Activated T-cell treated with anti-CD3 and anti-CD28 coated beads, Interleukin-2, amount 50 U/mL, for 4 hours (primary cell): ENCODE measurements around the gene CHKB. TPM values are rescaled to one million over a fixed set of nuclear protein-coding genes. Genes with fewer than 3 reads are reported as not detected.

Experiments
- ATAC-seq, 2 donors: fragments of 200-7000 bp; cut with Tn5 transposase; one replicate each; pipeline ENCODE4 v1.10.0; 2021
- DNase-seq: peaks from one replicate; pipeline ENCODE4 v3.0.0-alpha.2; 2020
- H3K27me3 Mint-ChIP-seq: one replicate; pipeline ENCODE4 v1.8.0; 2021; ENCODE audit warnings: low read depth, mixed read lengths
- H3K36me3 Mint-ChIP-seq: one replicate; pipeline ENCODE4 v1.8.0; 2022; ENCODE audit warnings: mixed read lengths; ENCODE audit not compliant: insufficient read depth
- H3K4me1 Mint-ChIP-seq: one replicate; pipeline ENCODE4 v1.8.0; 2021; ENCODE audit warnings: low read depth, mixed read lengths
- H3K4me3 Mint-ChIP-seq: one replicate; pipeline ENCODE4 v1.8.0; 2021; ENCODE audit warnings: mild to moderate bottlenecking, moderate library complexity, mixed read lengths
- H3K9me3 Mint-ChIP-seq: one replicate; pipeline ENCODE4 v1.8.0; 2021; ENCODE audit warnings: mixed read lengths
- total RNA-seq, 3 donors: library from RNA; stranded (reverse); gene quantifications; one replicate each; pipeline ENCODE4 v1.2.1, GENCODE V29; 2021

CHKB gene
- total RNA-seq, 3 donors from 2014 or later = 56.1 to 63.2 (median 60.7) TPM

GRCh38 chr22:50576806-50577696, 5.6 kb downstream of the CHKB start:
- Mint-ChIP-seq H3K9me3 (no peaks in the 10 kb centered on the region), H3K4me1 (peaks cover 17% of the 10 kb centered on the region), H3K4me3 (no peak overlapping the region), H3K36me3 (peaks cover 5% of the 10 kb centered on the region), H3K27me3 (no peaks in the 10 kb centered on the region)
- DNase-seq (no peak), ATAC-seq (no peak)

- DNase-seq (no peak), ATAC-seq (no peak)
- no peaks in the 10 kb centered on the region for H3K9me3 Mint-ChIP-seq
- peaks cover 5% of the 10 kb centered on the region for H3K36me3 Mint-ChIP-seq
- no peak overlapping the region for H3K4me3 Mint-ChIP-seq
- H3K4me1 Mint-ChIP-seq = peaks cover 13% of the 10 kb centered on the region
- no peaks in the 10 kb centered on the region for H3K27me3 Mint-ChIP-seq
These were observed 6.6 kb downstream of the CHKB start for GRCh38 chr22:50576070-50576469.

- Mint-ChIP-seq H3K4me1 (peaks cover 11% of the 10 kb centered on the region), H3K4me3 (no peak overlapping the region), H3K36me3 (peaks cover 8% of the 10 kb centered on the region), H3K27me3 (no peaks in the 10 kb centered on the region), H3K9me3 (no peaks in the 10 kb centered on the region)
- DNase-seq = no peak
- no peak for ATAC-seq
These were observed 7.2 kb downstream of the CHKB start for GRCh38 chr22:50575426-50575941.

GRCh38 chr22:50574383-50574755, 8.3 kb downstream of the CHKB start:
- H3K4me1 Mint-ChIP-seq = peaks cover 7% of the 10 kb centered on the region
- peaks cover 6% of the 10 kb centered on the region for H3K36me3 Mint-ChIP-seq
- ATAC-seq (no peak), DNase-seq (no peak)
- H3K27me3 Mint-ChIP-seq = no peaks in the 10 kb centered on the region
- H3K9me3 Mint-ChIP-seq = no peaks in the 10 kb centered on the region
- no peak overlapping the region for H3K4me3 Mint-ChIP-seq

- H3K4me3 Mint-ChIP-seq = no peak overlapping the region
- H3K27me3 Mint-ChIP-seq = no peaks in the 10 kb centered on the region
- DNase-seq = no peak
- peaks cover 8% of the 10 kb centered on the region for H3K36me3 Mint-ChIP-seq
- peaks cover 7% of the 10 kb centered on the region for H3K4me1 Mint-ChIP-seq
- H3K9me3 Mint-ChIP-seq = no peaks in the 10 kb centered on the region
- no peak for ATAC-seq
These were observed 8.9 kb downstream of the CHKB start for GRCh38 chr22:50573491-50574382.

- peaks cover 7% of the 10 kb centered on the region for H3K4me1 Mint-ChIP-seq
- H3K9me3 Mint-ChIP-seq = no peaks in the 10 kb centered on the region
- no peaks in the 10 kb centered on the region for H3K27me3 Mint-ChIP-seq
- peaks cover 8% of the 10 kb centered on the region for H3K36me3 Mint-ChIP-seq
- no peak for DNase-seq
- no peak overlapping the region for H3K4me3 Mint-ChIP-seq
- no peak for ATAC-seq
These were observed 9.7 kb downstream of the CHKB start for GRCh38 chr22:50572965-50573364.

GRCh38 chr22:50571264-50572175, 11.1 kb downstream of the CHKB start:
- no peak for ATAC-seq
- H3K4me1 Mint-ChIP-seq = no peaks in the 10 kb centered on the region

GRCh38 chr22:50570861-50571260, 11.8 kb downstream of the CHKB start:
- Mint-ChIP-seq H3K4me3 (no peak overlapping the region), H3K36me3 (peaks cover 8% of the 10 kb centered on the region), H3K9me3 (no peaks in the 10 kb centered on the region), H3K27me3 (no peaks in the 10 kb centered on the region), H3K4me1 (no peaks in the 10 kb centered on the region)
- DNase-seq (no peak), ATAC-seq (no peak)

More at GRCh38 chr22:50571264-50572175, 11.1 kb downstream of the CHKB start:
- no peak overlapping the region for H3K4me3 Mint-ChIP-seq
- H3K9me3 Mint-ChIP-seq = no peaks in the 10 kb centered on the region
- H3K27me3 Mint-ChIP-seq = no peaks in the 10 kb centered on the region
- no peak for DNase-seq
- H3K36me3 Mint-ChIP-seq = peaks cover 8% of the 10 kb centered on the region

GRCh38 chr22:50569896-50570535, 12.6 kb downstream of the CHKB start:
- H3K4me1 Mint-ChIP-seq = no peaks in the 10 kb centered on the region
- no peaks in the 10 kb centered on the region for H3K27me3 Mint-ChIP-seq
- no peak for ATAC-seq
- H3K36me3 Mint-ChIP-seq = peaks cover 8% of the 10 kb centered on the region
- DNase-seq = no peak
- H3K9me3 Mint-ChIP-seq = no peaks in the 10 kb centered on the region
- no peak overlapping the region for H3K4me3 Mint-ChIP-seq

GRCh38 chr22:50569041-50569459, 13.6 kb downstream of the CHKB start:
- ATAC-seq (no peak), DNase-seq (no peak)
- H3K9me3 Mint-ChIP-seq = no peaks in the 10 kb centered on the region
- peaks cover 8% of the 10 kb centered on the region for H3K36me3 Mint-ChIP-seq
- no peaks in the 10 kb centered on the region for H3K4me1 Mint-ChIP-seq
- no peak overlapping the region for H3K4me3 Mint-ChIP-seq
- H3K27me3 Mint-ChIP-seq = no peaks in the 10 kb centered on the region

GRCh38 chr22:50568626-50569025, 14.0 kb downstream of the CHKB start:
- peaks cover 2% of the 10 kb centered on the region for H3K4me1 Mint-ChIP-seq
- ATAC-seq (no peak), DNase-seq (no peak)
- H3K36me3 Mint-ChIP-seq = peaks cover 8% of the 10 kb centered on the region
- H3K27me3 Mint-ChIP-seq = no peaks in the 10 kb centered on the region
- no peaks in the 10 kb centered on the region for H3K9me3 Mint-ChIP-seq
- H3K4me3 Mint-ChIP-seq = no peak overlapping the region

GRCh38 chr22:50567721-50568252, 14.9 kb downstream of the CHKB start:
- H3K27me3 Mint-ChIP-seq = no peaks in the 10 kb centered on the region
- ATAC-seq (no peak), DNase-seq (no peak)
- peaks cover 8% of the 10 kb centered on the region for H3K4me1 Mint-ChIP-seq
- H3K9me3 Mint-ChIP-seq = no peaks in the 10 kb centered on the region
- no peak overlapping the region for H3K4me3 Mint-ChIP-seq
- peaks cover 8% of the 10 kb centered on the region for H3K36me3 Mint-ChIP-seq

- Mint-ChIP-seq H3K4me3 (peak overlapping the region; percentile 11), H3K36me3 (peaks cover under 1% of the 10 kb centered on the region), H3K27me3 (no peaks in the 10 kb centered on the region), H3K9me3 (no peaks in the 10 kb centered on the region), H3K4me1 (peaks cover 12% of the 10 kb centered on the region)
- DNase-seq = no peak
- no peak for ATAC-seq
These were observed 18.4 kb downstream of the CHKB start for GRCh38 chr22:50564289-50564688.
